ENCODE data around the gene POU2F3.
A peak's percentile ranks its signal among the peaks of the same experiment; 100 is the strongest.

POU2F3 gene

DNA sequence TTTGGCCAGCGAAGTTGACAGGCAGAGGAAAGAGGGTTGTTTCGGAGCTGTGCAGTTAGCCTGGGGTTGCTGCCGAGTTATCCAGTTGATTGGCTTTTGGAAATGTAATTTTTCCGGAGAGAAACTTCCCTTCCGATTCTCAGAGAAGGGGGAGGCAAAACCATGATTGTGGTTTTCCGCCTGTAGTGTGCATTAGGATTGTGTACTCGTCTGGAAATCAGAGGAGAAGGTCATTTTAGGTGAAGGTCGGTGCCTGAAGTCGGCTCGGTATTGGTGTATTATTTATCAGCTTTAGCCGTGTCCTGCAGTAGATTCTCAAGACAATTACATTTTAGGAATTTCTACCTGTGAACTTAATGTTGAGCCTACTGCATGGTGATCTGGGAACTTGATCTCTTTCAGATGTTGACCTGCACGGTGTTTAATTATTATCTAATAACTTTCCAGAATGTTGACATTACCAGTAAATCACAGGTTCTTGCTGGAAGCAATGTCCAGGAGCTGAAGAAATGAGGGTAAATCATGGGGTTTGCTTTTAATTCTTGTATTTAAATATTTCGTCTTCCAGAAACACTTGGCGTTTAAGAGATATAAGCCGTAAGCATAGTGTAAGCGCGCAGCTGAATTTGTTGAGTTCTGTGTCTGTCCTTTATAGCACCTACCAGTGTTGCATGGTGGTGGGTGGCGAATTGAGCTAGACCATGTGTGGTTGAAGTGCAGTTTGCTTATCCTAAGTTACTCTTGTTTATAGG, 97.6 kb downstream of the POU2F3 start:
- H3K4me1 ChIP-seq (ENCODE audit: low read length) = peaks cover 15% of the 10 kb centered on the region
- peaks cover 41% of the 10 kb centered on the region for H3K79me2 ChIP-seq (ENCODE audit: low read length)
- H2AFZ ChIP-seq (ENCODE audit: low read depth, low read length) = no peak overlapping the region

DNA sequence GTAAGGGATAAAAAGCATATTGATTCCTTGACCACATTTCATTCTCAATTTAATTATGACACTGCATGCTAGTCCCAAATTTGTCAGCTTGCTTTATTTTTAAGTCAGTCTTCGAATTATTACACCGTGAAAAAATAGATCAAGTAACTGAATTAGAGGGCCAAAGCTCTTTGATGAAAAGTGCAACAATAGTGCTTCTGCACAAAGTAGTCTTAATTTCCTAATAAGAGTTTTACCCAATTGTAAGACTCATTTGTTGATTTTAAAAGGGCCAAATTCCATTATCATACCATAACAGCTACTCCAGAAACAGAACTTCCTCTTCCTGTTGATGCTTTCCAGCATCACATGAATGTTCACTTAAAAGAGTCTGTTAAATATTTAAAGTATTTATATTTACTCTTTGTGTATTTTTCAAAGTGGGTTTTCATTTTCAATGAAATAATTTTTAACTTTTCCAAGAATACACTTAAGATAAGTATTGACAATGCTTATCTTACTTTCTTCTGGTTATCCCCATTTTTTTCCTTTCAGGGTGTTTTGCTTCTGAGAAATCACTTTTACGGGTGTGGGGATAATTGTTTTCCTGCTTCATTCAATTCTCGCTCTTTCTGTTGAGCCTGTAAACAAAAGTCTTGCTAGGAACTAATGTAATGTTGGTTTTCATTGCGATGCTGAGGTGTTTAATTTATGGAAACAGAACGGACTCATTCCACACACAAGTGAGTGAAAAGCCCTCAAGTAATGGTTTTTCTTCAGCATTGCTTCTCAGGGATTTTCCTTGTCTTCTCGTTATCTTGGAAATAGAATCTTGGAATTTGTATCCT, 98.4 kb downstream of the POU2F3 start:
- Histone ChIP-seq H3K27ac (ENCODE audit: low read length) (no peak overlapping the region), H2AFZ (ENCODE audit: low read depth, low read length) (no peak overlapping the region), H4K20me1 (ENCODE audit: insufficient read depth, low read length) (peaks cover 57% of the 10 kb centered on the region), H3K27me3 (ENCODE audit: low read depth, low read length) (peaks cover 47% of the 10 kb centered on the region), H3K36me3 (replicated peaks; ENCODE audit: low read depth, low read length) (peaks cover 10% of the 10 kb centered on the region), H3K79me2 (ENCODE audit: low read length) (peaks cover 43% of the 10 kb centered on the region), H3K4me2 (ENCODE audit: low read length) (peak overlapping the region; percentile 95), H3K9ac (ENCODE audit: low read length) (no peak overlapping the region), H3K4me1 (ENCODE audit: low read length) (peaks cover 21% of the 10 kb centered on the region), H3K4me3 (ENCODE audit: low read length) (peak overlapping the region; percentile 94), H3K9me3 (ENCODE audit: insufficient read depth, low read length) (peaks cover 10% of the 10 kb centered on the region; the same call in 1 of the 2 replicates)
- TF ChIP-seq, protein P1, sequence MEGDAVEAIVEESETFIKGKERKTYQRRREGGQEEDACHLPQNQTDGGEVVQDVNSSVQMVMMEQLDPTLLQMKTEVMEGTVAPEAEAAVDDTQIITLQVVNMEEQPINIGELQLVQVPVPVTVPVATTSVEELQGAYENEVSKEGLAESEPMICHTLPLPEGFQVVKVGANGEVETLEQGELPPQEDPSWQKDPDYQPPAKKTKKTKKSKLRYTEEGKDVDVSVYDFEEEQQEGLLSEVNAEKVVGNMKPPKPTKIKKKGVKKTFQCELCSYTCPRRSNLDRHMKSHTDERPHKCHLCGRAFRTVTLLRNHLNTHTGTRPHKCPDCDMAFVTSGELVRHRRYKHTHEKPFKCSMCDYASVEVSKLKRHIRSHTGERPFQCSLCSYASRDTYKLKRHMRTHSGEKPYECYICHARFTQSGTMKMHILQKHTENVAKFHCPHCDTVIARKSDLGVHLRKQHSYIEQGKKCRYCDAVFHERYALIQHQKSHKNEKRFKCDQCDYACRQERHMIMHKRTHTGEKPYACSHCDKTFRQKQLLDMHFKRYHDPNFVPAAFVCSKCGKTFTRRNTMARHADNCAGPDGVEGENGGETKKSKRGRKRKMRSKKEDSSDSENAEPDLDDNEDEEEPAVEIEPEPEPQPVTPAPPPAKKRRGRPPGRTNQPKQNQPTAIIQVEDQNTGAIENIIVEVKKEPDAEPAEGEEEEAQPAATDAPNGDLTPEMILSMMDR (IDR thresholded peaks at IDR 0.05; ENCODE audit: low read depth, low read length) = no peak
- TF ChIP-seq EZH2phosphoT487 (IDR thresholded peaks at IDR 0.05; ENCODE audit: low read depth) = no peak

More for the DNA sequence above, 97.6 kb downstream of the POU2F3 start:
- Histone ChIP-seq H3K9ac (ENCODE audit: low read length) (peak overlapping the region; percentile 91), H3K27ac (ENCODE audit: low read length) (no peak overlapping the region), H3K4me2 (ENCODE audit: low read length) (peak overlapping the region; percentile 95), H4K20me1 (ENCODE audit: insufficient read depth, low read length) (peaks cover 49% of the 10 kb centered on the region), H3K27me3 (ENCODE audit: low read depth, low read length) (peaks cover 47% of the 10 kb centered on the region), H3K4me3 (ENCODE audit: low read length) (peak overlapping the region; percentile 94), H3K9me3 (ENCODE audit: insufficient read depth, low read length) (peaks cover 6% of the 10 kb centered on the region; the same call in 1 of the 2 replicates), H3K36me3 (replicated peaks; ENCODE audit: low read depth, low read length) (peaks cover 6% of the 10 kb centered on the region)
- no peak for TF ChIP-seq EZH2phosphoT487 (IDR thresholded peaks at IDR 0.05; ENCODE audit: low read depth)
- TF ChIP-seq, protein P1 (IDR thresholded peaks at IDR 0.05; ENCODE audit: low read depth, low read length) = no peak

DNA sequence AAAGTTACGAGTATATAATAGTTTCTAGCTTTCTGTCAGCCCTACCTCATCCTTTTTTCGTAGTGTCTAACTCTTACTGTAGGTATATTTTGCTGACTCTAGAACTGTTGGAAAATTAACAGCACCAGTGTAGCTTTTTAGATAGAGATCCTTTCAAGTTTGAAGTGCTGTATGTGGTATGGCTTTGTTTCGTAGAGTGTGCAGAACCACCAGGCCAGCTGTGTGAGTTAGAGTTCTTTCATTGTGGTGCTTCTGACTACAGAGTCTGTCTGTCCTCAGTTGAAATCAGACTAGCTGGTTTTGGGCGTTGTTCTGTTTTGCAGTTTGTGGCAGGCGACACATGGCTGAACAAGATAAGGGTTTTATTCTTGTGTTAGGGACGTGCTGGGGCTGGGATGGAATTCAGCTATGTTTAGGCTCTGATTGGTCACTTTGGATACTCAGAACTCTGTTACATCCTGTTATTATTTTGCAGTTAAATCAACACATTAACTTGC, 99.5 kb downstream of the POU2F3 start:
- no peak for TF ChIP-seq EZH2phosphoT487 (IDR thresholded peaks at IDR 0.05; ENCODE audit: low read depth)
- TF ChIP-seq, protein P1 (IDR thresholded peaks at IDR 0.05; ENCODE audit: low read depth, low read length) = no peak
- H3K27ac ChIP-seq (ENCODE audit: low read length) = no peak overlapping the region
- H3K9ac ChIP-seq (ENCODE audit: low read length) = no peak overlapping the region
- peaks cover 10% of the 10 kb centered on the region; the same call in 1 of the 2 replicates for H3K9me3 ChIP-seq (ENCODE audit: insufficient read depth, low read length)
- H2AFZ ChIP-seq (ENCODE audit: low read depth, low read length) = no peak overlapping the region
- peaks cover 10% of the 10 kb centered on the region for H3K36me3 ChIP-seq (replicated peaks; ENCODE audit: low read depth, low read length)
- peaks cover 46% of the 10 kb centered on the region for H3K27me3 ChIP-seq (ENCODE audit: low read depth, low read length)
- peaks cover 43% of the 10 kb centered on the region for H3K79me2 ChIP-seq (ENCODE audit: low read length)
- no peak overlapping the region for H3K4me2 ChIP-seq (ENCODE audit: low read length)
- H4K20me1 ChIP-seq (ENCODE audit: insufficient read depth, low read length) = peaks cover 61% of the 10 kb centered on the region
- no peak overlapping the region for H3K4me3 ChIP-seq (ENCODE audit: low read length)
- H3K4me1 ChIP-seq (ENCODE audit: low read length) = peaks cover 30% of the 10 kb centered on the region

DNA sequence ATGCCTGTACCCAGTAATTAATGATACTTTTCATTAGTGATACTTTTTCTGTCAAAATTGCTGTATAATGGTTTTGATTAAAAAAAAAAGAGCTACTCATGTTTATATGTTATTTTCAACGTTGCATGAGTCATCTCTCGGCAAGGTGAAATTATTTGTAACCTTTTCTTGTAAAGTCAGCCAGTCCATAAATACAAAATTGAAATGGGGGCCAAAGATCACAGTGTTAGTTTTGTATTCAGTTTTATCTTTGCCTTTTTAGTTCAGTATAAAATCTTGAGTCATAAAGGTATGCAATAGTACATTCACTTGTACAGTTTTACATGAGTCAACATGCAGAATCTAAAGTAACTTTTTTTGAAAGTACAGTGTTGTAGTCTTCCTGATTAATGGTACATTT, 100.6 kb downstream of the POU2F3 start:
- Histone ChIP-seq H3K27me3 (ENCODE audit: low read depth, low read length) (peaks cover 46% of the 10 kb centered on the region), H4K20me1 (ENCODE audit: insufficient read depth, low read length) (peaks cover 69% of the 10 kb centered on the region), H3K9ac (ENCODE audit: low read length) (no peak overlapping the region), H3K27ac (ENCODE audit: low read length) (no peak overlapping the region), H3K4me2 (ENCODE audit: low read length) (no peak overlapping the region), H2AFZ (ENCODE audit: low read depth, low read length) (no peak overlapping the region), H3K9me3 (ENCODE audit: insufficient read depth, low read length) (peaks cover 10% of the 10 kb centered on the region; the same call in 1 of the 2 replicates), H3K79me2 (ENCODE audit: low read length) (peaks cover 43% of the 10 kb centered on the region), H3K4me3 (ENCODE audit: low read length) (no peak overlapping the region), H3K4me1 (ENCODE audit: low read length) (peaks cover 34% of the 10 kb centered on the region), H3K36me3 (replicated peaks; ENCODE audit: low read depth, low read length) (peaks cover 10% of the 10 kb centered on the region)
- TF ChIP-seq, protein P1 (IDR thresholded peaks at IDR 0.05; ENCODE audit: low read depth, low read length) = no peak
- no peak for TF ChIP-seq EZH2phosphoT487 (IDR thresholded peaks at IDR 0.05; ENCODE audit: low read depth)
